ENCODE results near the gene RMI1.

GRCh38 chr9:83975300-83975699, 5.3 kb upstream of the RMI1 start:
- TF ChIP-seq CTCF (IDR thresholded peaks at IDR 0.05) (no peak), POLR2A (IDR thresholded peaks at IDR 0.05) (no peak)

Data from uterus (tissue), 2 donors.